ENCODE measurements around the gene OGFR.

DNA sequence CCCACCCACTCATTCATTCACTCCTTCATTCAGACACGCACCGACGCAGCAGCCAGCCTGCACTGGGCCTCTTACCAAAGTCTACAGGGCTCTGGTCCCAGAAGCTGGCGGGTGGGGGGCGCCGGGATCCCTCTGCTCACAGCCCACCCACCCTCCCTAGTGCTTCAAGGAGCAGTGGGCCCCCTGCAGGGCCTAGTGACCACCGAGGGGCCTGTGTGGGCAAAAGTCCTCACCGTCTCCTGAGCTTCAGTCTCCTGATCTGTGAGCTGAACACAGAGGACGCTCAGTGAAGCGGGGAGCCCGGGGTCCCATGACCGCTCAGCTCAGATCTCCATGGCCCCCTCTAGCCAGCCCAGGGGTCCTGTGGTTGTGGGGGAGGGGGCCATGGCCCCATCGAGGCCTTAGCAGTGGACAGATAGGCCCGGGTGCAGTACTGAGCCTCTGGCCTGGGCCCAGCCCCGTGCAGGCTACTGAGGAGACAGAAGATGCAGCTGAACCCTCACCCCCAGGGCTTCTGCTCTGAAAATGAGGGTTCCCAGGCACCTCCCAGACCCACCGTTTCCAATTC, 41.8 kb upstream of the OGFR start:
- TF ChIP-seq, protein P1, sequence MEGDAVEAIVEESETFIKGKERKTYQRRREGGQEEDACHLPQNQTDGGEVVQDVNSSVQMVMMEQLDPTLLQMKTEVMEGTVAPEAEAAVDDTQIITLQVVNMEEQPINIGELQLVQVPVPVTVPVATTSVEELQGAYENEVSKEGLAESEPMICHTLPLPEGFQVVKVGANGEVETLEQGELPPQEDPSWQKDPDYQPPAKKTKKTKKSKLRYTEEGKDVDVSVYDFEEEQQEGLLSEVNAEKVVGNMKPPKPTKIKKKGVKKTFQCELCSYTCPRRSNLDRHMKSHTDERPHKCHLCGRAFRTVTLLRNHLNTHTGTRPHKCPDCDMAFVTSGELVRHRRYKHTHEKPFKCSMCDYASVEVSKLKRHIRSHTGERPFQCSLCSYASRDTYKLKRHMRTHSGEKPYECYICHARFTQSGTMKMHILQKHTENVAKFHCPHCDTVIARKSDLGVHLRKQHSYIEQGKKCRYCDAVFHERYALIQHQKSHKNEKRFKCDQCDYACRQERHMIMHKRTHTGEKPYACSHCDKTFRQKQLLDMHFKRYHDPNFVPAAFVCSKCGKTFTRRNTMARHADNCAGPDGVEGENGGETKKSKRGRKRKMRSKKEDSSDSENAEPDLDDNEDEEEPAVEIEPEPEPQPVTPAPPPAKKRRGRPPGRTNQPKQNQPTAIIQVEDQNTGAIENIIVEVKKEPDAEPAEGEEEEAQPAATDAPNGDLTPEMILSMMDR (IDR thresholded peaks at IDR 0.05; ENCODE audit: insufficient read depth, low read depth, low read length) = no peak
- TF ChIP-seq EZH2 (IDR thresholded peaks at IDR 0.05; ENCODE audit: insufficient read depth, low read length) = no peak

Data from astrocyte (in vitro differentiated cells and primary cell).